Testis (tissue), 2 donors: ENCODE data around the gene NUAK1.

Experiments used
- CTCF ChIP-seq, 3 experiments: fragments of 450-650 bp in 2 of 3; fragments of 200-600 bp in 1 of 3; sonication (generic) in 1 of 3; IDR thresholded peaks; one replicate each; pipeline ENCODE4 v1.5.1; 2016 to 2019; ENCODE audit warnings: antibody characterized with exemption in 3 of 3, mild to moderate bottlenecking in 2 of 3, moderate library complexity in 1 of 3
- POLR2A ChIP-seq: fragments of 450-650 bp; IDR thresholded peaks from one replicate; pipeline ENCODE4 v1.6.1; 2017; ENCODE audit warnings: antibody characterized with exemption, mild to moderate bottlenecking, moderate library complexity

GRCh38 chr12:106112145-106112821, 26.5 kb downstream of the NUAK1 start:
- TF ChIP-seq CTCF (IDR thresholded peaks at IDR 0.05) (no peak), POLR2A (no peak)
